Smooth muscle cell (in vitro differentiated cells): ENCODE data around the gene DPF3. TPM values are rescaled to one million over a fixed set of nuclear protein-coding genes. Genes with fewer than 3 reads are reported as not detected.

Source experiments
- DNase-seq: peaks from one replicate; lab custom pipeline; 2025; ENCODE audit not compliant: unreplicated experiment; lab: John Stamatoyannopoulos, UW
- H2AFZ ChIP-seq: fragments of 200-600 bp; sonication (generic); 2 replicates; pipeline ENCODE4 v1.6.0; 2016; ENCODE audit warnings: antibody characterized with exemption, low read depth, mild to moderate bottlenecking
- H3F3A ChIP-seq: fragments of 200-600 bp; sonication (generic); 2 replicates; pipeline ENCODE4 v1.6.0; 2017; ENCODE audit warnings: antibody characterized with exemption, low read depth
- H3K27ac ChIP-seq: fragments of 200-600 bp; sonication (generic); 2 replicates; pipeline ENCODE4 v1.5.1; 2016; ENCODE audit warnings: low read depth, mild to moderate bottlenecking
- H3K27me3 ChIP-seq: fragments of 200-600 bp; sonication (generic); 2 replicates; pipeline ENCODE4 v1.6.1; 2016; ENCODE audit warnings: low read depth, mild to moderate bottlenecking
- H3K36me3 ChIP-seq: fragments of 200-600 bp; sonication (generic); 2 replicates; pipeline ENCODE4 v1.5.1; 2016; ENCODE audit warnings: low read depth
- H3K4me1 ChIP-seq: fragments of 200-600 bp; sonication (generic); 2 replicates; pipeline ENCODE4 v1.5.1; 2016; ENCODE audit warnings: low read depth
- H3K4me2 ChIP-seq: fragments of 200-600 bp; sonication (generic); 2 replicates; pipeline ENCODE4 v1.6.0; 2016; ENCODE audit warnings: mild to moderate bottlenecking
- H3K4me3 ChIP-seq: fragments of 200-600 bp; sonication (generic); 2 replicates; pipeline ENCODE4 v1.5.1; 2016; ENCODE audit warnings: mild to moderate bottlenecking
- H3K79me2 ChIP-seq: fragments of 200-600 bp; sonication (generic); 2 replicates; pipeline ENCODE4 v1.6.0; 2016; ENCODE audit warnings: low read depth, mild to moderate bottlenecking
- H3K9ac ChIP-seq: fragments of 200-600 bp; sonication (generic); 2 replicates; pipeline ENCODE4 v1.6.0; 2016; ENCODE audit warnings: low read depth
- H3K9me3 ChIP-seq: fragments of 200-600 bp; sonication (generic); replicated peaks from 2 replicates; pipeline ENCODE4 v1.5.1; 2016; ENCODE audit warnings: low read depth
- H4K20me1 ChIP-seq: fragments of 200-600 bp; sonication (generic); 2 replicates; pipeline ENCODE4 v1.6.0; 2016; ENCODE audit warnings: low read depth
- WGBS: methylation state at CpG from one replicate; pipeline ENCODE4 v1.1.7; 2016; ENCODE audit warnings: low lambda C conversion rate; 5-methylcytosine and 5-hydroxymethylcytosine counted together
- polyA plus RNA-seq: library from polyadenylated mRNA; unstranded; fragments of >200 nt; fragmentation: Nextera tagmentation; extraction: Ambion mirVana; gene quantifications from 2 replicates; pipeline ENCODE4 v1.2.1, GENCODE V29; 2016
- total RNA-seq: library from RNA; depleted of rRNA; stranded (reverse); fragments of >200 nt; gene quantifications from 2 replicates; pipeline ENCODE4 v1.2.3, GENCODE V29; 2014
- TF ChIP-seq, protein P1 (sequence below): fragments of 200-600 bp; sonication (generic); IDR thresholded peaks from 2 replicates; pipeline ENCODE4 v1.5.1; 2017; ENCODE audit warnings: borderline replicate concordance, mild to moderate bottlenecking, antibody characterized with exemption; ENCODE audit not compliant: insufficient read depth, poor library complexity, severe bottlenecking

The DPF3 gene
- total and polyA plus RNA-seq, 2 experiments from 2014 or later: 4.9 to 12.6 TPM

DNA sequence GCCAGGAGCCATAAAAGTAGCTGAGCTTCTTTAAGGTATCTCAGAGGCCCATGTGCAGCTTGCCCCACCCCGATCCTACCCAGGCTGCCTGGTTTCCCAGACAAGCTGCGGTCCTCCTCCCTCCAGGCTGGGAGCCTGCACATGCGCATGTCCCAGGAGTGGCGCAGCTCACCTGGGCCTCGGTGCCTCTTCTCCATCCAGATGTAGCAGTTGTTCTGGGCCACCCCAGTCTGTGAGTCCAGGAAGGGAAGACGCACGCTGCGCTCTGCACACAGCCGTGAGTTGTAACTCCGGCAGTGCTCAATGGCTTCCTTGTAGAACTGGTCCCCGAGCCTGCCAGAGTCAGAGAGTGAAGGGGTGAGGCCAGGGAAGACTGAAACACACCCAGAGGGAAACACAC lies 122.3 kb downstream of the DPF3 start:
- WGBS: 94% methylated on average over 11 of the region's 11 CpGs
- no peak for DNase-seq

DNA sequence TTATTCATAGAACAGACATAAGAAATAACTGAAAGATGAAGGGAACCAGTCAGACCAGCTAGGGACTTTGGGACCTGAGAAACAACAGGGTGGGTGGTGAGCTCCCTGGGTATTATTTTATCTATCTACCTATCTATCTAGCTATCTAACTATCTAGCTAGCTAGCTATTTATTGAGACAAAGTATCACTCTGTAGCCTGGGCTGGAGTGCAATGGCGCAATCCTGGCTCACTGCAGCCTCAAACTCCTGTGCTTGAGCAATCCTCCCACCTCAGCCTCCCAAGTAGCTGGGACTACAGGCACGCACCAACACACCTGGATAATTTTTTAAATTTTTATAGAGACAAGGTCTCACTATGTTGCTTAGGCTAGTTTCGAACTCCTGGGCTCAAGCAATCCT lies 127.6 kb downstream of the DPF3 start:
- H4K20me1 ChIP-seq: no peaks in the 10 kb centered on the region
- no peaks in the 10 kb centered on the region for H3K79me2 ChIP-seq
- TF ChIP-seq, protein P1, sequence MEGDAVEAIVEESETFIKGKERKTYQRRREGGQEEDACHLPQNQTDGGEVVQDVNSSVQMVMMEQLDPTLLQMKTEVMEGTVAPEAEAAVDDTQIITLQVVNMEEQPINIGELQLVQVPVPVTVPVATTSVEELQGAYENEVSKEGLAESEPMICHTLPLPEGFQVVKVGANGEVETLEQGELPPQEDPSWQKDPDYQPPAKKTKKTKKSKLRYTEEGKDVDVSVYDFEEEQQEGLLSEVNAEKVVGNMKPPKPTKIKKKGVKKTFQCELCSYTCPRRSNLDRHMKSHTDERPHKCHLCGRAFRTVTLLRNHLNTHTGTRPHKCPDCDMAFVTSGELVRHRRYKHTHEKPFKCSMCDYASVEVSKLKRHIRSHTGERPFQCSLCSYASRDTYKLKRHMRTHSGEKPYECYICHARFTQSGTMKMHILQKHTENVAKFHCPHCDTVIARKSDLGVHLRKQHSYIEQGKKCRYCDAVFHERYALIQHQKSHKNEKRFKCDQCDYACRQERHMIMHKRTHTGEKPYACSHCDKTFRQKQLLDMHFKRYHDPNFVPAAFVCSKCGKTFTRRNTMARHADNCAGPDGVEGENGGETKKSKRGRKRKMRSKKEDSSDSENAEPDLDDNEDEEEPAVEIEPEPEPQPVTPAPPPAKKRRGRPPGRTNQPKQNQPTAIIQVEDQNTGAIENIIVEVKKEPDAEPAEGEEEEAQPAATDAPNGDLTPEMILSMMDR: no peak
- H3K4me2 ChIP-seq: no peak overlapping the region
- no peak for DNase-seq
- H3K9ac ChIP-seq: no peak overlapping the region
- no peaks in the 10 kb centered on the region for H3K4me1 ChIP-seq
- no peak overlapping the region for H3K4me3 ChIP-seq
- H3K27me3 ChIP-seq: no peaks in the 10 kb centered on the region
- WGBS: 92% methylated on average over 3 of the region's 3 CpGs
- H3K36me3 ChIP-seq: no peaks in the 10 kb centered on the region
- H3K27ac ChIP-seq: no peak overlapping the region
- H2AFZ ChIP-seq: no peak overlapping the region
- H3F3A ChIP-seq: no peaks in the 10 kb centered on the region
- peaks cover 6% of the 10 kb centered on the region for H3K9me3 ChIP-seq

More for the DNA sequence above, 122.3 kb downstream of the DPF3 start:
- H3K4me3 ChIP-seq: no peak overlapping the region
- H3K27me3 ChIP-seq: no peaks in the 10 kb centered on the region
- TF ChIP-seq, protein P1: no peak
- H3K9me3 ChIP-seq: peaks cover 6% of the 10 kb centered on the region
- no peaks in the 10 kb centered on the region for H3F3A ChIP-seq
- H3K36me3 ChIP-seq: no peaks in the 10 kb centered on the region
- no peak overlapping the region for H3K27ac ChIP-seq
- H2AFZ ChIP-seq: no peak overlapping the region
- no peaks in the 10 kb centered on the region for H3K4me1 ChIP-seq
- no peak overlapping the region for H3K4me2 ChIP-seq
- H3K79me2 ChIP-seq: no peaks in the 10 kb centered on the region
- no peak overlapping the region for H3K9ac ChIP-seq
- no peaks in the 10 kb centered on the region for H4K20me1 ChIP-seq

DNA sequence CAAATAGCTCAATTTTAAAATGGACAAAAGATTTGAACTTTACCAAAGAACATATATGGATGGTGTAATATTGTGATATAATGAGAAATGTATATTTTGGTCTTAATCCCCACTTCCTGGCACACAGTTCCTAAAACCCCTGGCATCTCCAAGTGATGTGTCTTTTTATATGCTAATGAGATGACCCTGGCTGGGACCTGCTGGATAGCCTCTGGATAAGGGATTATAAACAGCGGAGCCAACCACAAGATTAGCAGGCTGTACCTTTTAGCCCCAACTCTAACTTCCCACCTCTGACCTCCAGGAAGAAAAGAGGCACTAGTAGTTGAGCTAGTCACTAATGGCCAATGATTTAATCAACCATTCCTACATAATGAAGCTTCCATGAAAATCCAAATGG lies 130.0 kb downstream of the DPF3 start:
- DNase-seq: no peak
- TF ChIP-seq, protein P1: no peak
- no peak overlapping the region for H3K27ac ChIP-seq
- no peaks in the 10 kb centered on the region for H4K20me1 ChIP-seq
- no peak overlapping the region for H3K4me3 ChIP-seq
- H3K36me3 ChIP-seq: peaks cover 7% of the 10 kb centered on the region
- 89% methylated on average over 1 of the region's 1 CpG for whole genome bisulfite sequencing
- H3F3A ChIP-seq: no peaks in the 10 kb centered on the region
- no peaks in the 10 kb centered on the region for H3K27me3 ChIP-seq
- H3K79me2 ChIP-seq: no peaks in the 10 kb centered on the region
- peaks cover 26% of the 10 kb centered on the region for H3K9me3 ChIP-seq
- H3K4me1 ChIP-seq: no peaks in the 10 kb centered on the region
- H3K9ac ChIP-seq: no peak overlapping the region
- no peak overlapping the region for H3K4me2 ChIP-seq
- H2AFZ ChIP-seq: no peak overlapping the region

DNA sequence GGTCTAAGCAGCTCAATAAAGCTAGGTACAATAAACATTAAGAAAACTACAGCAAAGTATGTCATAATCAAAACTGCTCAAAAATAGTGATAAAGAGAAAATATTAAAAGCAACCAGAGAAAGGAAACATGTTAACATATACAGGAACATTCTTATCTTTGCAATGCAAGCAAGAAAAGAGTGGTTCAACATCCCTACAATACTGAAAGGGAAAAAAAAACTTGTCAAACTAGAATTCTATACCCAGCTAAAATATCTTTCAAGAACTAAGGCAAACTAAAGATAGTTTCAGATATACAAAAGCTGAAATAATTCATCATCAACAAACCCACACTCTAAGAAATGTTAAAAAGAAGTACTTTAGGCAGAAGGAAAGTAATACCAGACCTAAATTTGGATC lies 134.2 kb downstream of the DPF3 start:
- H3K79me2 ChIP-seq: no peaks in the 10 kb centered on the region

More for the DNA sequence above, 134.2 kb downstream of the DPF3 start:
- Histone ChIP-seq H3K4me1 (no peaks in the 10 kb centered on the region), H3K4me2 (no peak overlapping the region), H3K27ac (no peak overlapping the region), H2AFZ (no peak overlapping the region), H3K27me3 (no peaks in the 10 kb centered on the region), H3K36me3 (peaks cover 11% of the 10 kb centered on the region), H4K20me1 (no peaks in the 10 kb centered on the region), H3F3A (no peaks in the 10 kb centered on the region), H3K4me3 (no peak overlapping the region), H3K9me3 (peaks cover 21% of the 10 kb centered on the region), H3K9ac (no peak overlapping the region)
- TF ChIP-seq, protein P1: no peak
- DNase-seq: no peak
